ENCODE results near the gene PGAM1. TPM values are rescaled to one million over a fixed set of nuclear protein-coding genes. Genes with fewer than 3 reads are reported as not detected.
"Not testable (repeated sequence)": the region's sequence is repeated elsewhere in the genome, so short reads cannot be mapped to it uniquely, and the experiment has no call there.

PGAM1 gene
- total RNA-seq, 1 donor from 2014 or later = 190 TPM

GRCh38 chr10:97456686-97457065 is 30.7 kb downstream of the PGAM1 start:
- DNase-seq (ENCODE audit: low spot score) = no peak

DNA sequence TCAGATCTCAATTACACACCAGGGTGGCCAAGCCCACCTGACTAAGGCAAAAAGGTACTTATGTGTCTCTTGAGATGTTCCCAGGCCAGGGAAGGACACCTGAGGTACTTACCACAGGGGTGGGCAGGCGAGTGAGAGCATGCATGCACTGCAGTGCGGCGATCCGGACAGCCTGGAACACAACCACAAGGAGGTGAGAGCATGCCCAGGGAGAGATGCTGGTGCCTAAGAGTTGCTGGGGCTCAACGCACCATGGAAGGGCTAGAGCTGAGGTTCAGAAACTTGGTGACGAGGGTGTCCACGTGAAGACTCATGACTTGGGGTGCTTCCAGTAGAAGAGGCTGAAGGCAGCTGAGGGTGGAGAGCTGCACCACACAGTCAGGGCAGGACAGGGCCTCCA is 33.1 kb downstream of the PGAM1 start:
- DNase-seq (ENCODE audit: low spot score) = no peak

- no peak for DNase-seq (ENCODE audit: low spot score)
Measured at GRCh38 chr10:97459933-97460332, 33.9 kb downstream of the PGAM1 start.

DNA sequence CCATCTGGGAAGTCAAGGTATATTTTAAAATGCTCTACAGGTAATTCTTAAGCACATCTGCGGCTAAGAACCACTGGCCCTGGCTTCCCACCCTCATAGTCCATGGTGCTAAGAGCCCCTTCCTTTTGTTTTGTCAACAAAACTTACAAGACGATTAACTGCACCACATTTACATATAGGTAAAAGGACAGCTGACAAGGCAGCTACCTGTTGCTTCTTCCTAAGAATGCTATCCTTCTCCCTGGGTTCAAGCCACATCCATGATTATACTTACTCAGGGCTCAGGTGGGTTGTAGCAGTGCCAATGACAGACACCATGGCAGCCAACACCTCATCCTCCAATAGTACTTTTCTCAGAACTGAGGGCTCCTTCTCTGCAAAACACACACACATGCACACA is 36.3 kb downstream of the PGAM1 start:
- no peak for DNase-seq (ENCODE audit: low spot score)

DNA sequence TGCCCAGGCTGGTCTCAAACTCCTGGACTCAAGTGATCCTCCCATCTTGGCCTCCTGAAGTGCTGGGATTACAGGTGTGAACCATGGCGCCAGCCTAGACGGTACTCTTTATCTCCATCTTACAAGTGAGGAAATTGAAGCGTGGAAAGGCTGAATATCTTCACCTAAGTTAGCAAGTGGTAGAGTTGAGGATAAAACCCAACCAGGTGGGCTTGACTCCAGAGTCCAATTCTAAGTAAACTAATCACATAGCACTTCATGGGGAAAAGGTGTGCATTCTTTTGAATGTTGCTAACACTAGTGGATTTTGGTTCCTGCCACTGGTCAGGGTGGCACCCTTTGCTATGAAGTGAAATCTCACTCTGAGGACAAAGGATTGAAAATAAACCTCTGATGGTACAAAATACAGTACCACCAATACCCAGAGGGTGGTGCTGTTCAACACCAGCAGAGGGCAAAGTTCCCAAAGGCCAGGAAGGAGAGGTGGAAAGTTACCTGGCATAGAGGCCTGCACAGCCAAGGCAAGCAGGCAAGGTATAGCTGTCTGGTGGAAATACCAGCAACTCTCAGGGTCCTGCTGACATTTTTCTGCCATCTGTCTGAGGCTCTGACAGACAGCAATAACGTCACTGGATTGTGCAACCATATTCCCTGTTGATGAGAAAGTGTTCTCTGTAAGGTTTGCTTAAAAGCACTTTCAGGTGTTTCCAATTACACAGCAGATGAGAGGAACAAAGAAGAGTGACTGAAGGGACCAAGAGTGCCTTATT is 37.6 kb downstream of the PGAM1 start:
- DNase-seq (ENCODE audit: low spot score) = no peak

GRCh38 chr10:97464226-97464625 is 38.2 kb downstream of the PGAM1 start:
- DNase-seq (ENCODE audit: low spot score) = no peak

GRCh38 chr10:97465982-97466381 is 40.0 kb downstream of the PGAM1 start:
- no peak for DNase-seq (ENCODE audit: low spot score)

DNA sequence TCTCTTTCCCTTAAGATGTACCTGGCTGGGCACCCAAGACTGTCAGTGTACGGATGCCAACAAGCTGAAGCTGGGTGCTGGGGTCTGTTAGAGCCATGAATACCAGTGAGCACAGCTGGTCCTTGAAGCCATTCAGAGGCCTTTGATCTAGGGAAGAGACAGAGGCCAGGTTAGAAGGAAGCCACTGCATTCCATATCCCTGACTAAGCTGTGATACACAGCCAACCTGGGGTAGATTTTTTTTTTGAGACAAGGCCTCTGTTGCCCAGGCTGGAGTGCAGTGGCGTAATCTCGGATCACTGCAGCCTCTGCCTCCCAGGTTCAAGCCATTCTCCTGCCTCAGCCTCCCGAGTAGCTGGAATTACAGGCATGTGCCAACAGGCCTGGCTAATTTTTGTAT is 40.8 kb downstream of the PGAM1 start:
- DNase-seq (ENCODE audit: low spot score) = no peak

DNA sequence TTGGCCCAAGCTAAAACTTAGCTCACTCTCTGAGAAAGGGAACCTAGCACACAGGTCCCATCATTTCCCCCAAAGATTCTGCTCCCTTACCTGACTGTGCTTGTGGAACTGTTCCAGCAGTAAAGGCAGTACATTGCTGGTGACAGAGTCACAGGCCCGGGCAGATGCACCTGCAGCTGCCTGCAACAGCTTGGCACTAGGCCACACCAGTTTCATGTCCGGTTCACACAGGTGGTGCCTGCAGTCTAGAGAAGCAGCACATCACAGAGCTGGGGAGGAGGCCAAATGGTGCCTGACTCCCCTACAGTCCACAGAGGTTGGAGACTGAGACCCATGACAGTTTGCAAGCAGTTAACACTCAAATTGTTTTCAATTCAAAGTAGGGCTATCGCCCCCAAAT is 42.2 kb downstream of the PGAM1 start:
- no peak for DNase-seq (ENCODE audit: low spot score)

DNA sequence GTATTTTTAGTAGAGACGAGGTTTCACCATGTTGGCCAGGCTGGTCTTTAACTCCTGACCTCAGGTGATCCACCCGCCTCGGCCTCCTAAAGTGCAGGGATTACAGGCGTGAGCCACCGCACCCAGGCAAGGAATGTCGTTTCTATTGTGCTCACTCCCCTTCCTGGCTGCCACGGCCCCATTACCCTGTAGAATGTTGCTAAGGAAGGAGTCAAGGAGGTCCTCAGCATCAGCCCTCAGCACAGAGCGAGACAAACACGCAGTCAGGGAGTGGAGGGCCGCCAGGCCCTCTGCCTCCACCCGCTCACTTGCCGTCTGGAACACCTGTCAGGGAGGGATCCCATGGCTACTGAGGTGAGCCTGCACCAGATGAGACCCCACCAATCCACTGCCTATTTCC is 42.8 kb downstream of the PGAM1 start:
- not testable (repeated sequence) for DNase-seq (ENCODE audit: low spot score)

GRCh38 chr10:97474918-97475317 is 48.9 kb downstream of the PGAM1 start:
- DNase-seq (ENCODE audit: low spot score) = no peak

DNA sequence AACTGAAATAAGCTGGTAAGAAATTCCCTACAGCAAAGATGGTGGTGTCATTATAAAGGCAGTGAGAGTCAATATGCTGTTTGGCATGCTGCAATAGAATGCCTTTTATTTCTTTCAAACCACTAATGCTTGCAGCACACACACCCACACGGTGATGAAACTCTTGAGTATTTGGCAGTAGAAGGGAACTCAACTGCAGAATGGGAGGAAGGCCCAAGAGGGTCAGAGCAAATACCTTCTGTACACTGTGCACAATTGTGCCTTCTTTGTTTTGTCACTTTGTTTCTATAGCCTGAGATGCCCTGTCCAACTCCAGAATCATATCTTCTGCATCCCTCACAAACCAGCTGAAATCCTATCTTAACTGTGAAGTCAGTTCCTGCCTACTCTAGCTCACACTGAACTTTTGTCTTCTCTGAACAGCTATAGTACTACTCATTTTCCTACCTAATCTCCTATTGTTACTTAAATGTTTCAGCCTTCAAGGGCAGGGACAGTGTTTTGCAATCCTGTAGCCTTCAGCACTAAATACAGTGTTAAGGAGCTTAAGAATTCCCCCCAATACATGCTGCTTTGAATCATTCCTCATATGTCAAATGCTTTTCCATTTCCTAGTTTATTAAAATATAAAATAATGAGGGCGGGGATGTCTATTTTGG is 50.1 kb downstream of the PGAM1 start:
- DNase-seq (ENCODE audit: low spot score) = peak; percentile 8

GRCh38 chr10:97479410-97479809 is 53.4 kb downstream of the PGAM1 start:
- DNase-seq (ENCODE audit: low spot score) = not testable (repeated sequence)

DNA sequence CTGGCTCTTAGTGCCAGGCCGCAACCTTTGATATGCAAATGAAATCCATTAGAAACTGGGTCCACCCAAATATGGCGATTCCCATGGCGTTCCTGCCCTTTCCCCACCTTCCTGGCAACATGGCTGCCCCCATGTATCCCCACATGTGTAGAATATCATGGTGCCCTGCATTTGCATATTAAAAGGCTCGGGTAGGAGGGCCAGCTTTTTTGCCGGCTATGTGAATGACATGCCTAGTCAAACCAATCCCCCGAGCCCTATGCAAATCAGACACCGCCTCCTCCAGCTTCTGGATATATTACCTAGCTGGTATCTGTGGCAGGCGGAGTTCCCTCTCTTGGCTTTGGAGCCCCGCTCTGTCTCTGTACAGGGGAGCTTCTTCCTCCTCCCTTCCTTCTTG is 53.9 kb downstream of the PGAM1 start:
- DNase-seq (ENCODE audit: low spot score) = peak; percentile 17

GRCh38 chr10:97481071-97481470 is 55.1 kb downstream of the PGAM1 start:
- no peak for DNase-seq (ENCODE audit: low spot score)

DNA sequence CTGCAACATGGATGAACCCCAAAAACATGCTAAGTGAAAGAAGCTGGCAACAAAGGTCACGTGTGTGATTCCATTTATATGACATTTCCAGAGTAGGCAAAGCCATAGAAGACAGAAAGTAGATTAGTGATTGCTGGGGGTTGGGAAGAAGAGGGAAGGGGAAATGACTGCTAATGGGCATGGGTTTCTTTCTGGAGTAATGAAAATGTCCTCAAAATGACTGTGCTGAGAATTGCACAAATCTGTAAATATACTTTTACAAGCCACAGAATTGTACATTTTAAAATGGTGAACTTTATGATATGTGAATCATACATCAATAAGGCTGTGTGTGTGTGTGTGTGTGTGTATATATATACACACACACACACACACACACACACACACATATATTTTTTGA is 56.4 kb downstream of the PGAM1 start:
- DNase-seq (ENCODE audit: low spot score) = no peak

Other genes starting within 250 kb of the PGAM1 start
- 0.34 TPM for gene SLIT1, start 240.2 kb upstream of the PGAM1 start, total RNA-seq
- 8.3 TPM for gene ARHGAP19, start 133.6 kb upstream of the PGAM1 start, total RNA-seq
- gene FRAT1, start 106.9 kb upstream of the PGAM1 start, total RNA-seq = 2.9 TPM
- 11.8 TPM for gene FRAT2, start 91.5 kb upstream of the PGAM1 start, total RNA-seq
- 51.9 TPM for gene RRP12, start 24.9 kb upstream of the PGAM1 start, total RNA-seq
- gene EXOSC1, start 19.8 kb downstream of the PGAM1 start, total RNA-seq = 41.2 TPM
- gene ZDHHC16, start 20.0 kb downstream of the PGAM1 start, total RNA-seq = 34.0 TPM
- gene MMS19, start 72.2 kb downstream of the PGAM1 start, total RNA-seq = 71.5 TPM
- gene UBTD1, start 72.7 kb downstream of the PGAM1 start, total RNA-seq = 6.2 TPM
- gene ANKRD2, start 146.6 kb downstream of the PGAM1 start, total RNA-seq = 1.1 TPM
- gene HOGA1, start 158.2 kb downstream of the PGAM1 start, total RNA-seq = 1.3 TPM
- not detected for gene C10orf62, start 163.5 kb downstream of the PGAM1 start, total RNA-seq
- 12.9 TPM for gene MORN4, start 207.3 kb downstream of the PGAM1 start, total RNA-seq
- 16.7 TPM for gene PI4K2A, start 214.5 kb downstream of the PGAM1 start, total RNA-seq